ENCODE measurements around the gene TMEM109. TPM values are rescaled to one million over a fixed set of nuclear protein-coding genes. Genes with fewer than 3 reads are reported as not detected.

TMEM109 gene
- total and polyA plus RNA-seq, 2 experiments from 2014 or later = 35.9 to 95.2 TPM

GRCh38 chr11:60935676-60936442, 21.9 kb downstream of the TMEM109 start:
- H3K27me3 ChIP-seq (replicated peaks; ENCODE audit: insufficient read depth) = no peaks in the 10 kb centered on the region
- no peak overlapping the region for H3K4me2 ChIP-seq (ENCODE audit: unreplicated experiment)
- no peak for DNase-seq
- no peak overlapping the region for H3K27ac ChIP-seq
- no peaks in the 10 kb centered on the region for H3K9me2 ChIP-seq (ENCODE audit: insufficient read depth)
- no peak overlapping the region for H2AFZ ChIP-seq
- no peaks in the 10 kb centered on the region for H3F3A ChIP-seq (ENCODE audit: insufficient read depth)
- whole genome bisulfite sequencing, 2 experiments (ENCODE audit: low coverage in 1 of 2, low lambda C conversion rate in 2 of 2, missing lambda C conversion rate in 2 of 2) = 84 to 89% methylated on average over 22 to 27 of the region's 27 CpGs
- H3K9ac ChIP-seq = no peak overlapping the region
- H4K20me1 ChIP-seq (ENCODE audit: insufficient read depth) = no peaks in the 10 kb centered on the region
- H3K36me3 ChIP-seq (ENCODE audit: low read depth) = no peaks in the 10 kb centered on the region
- H3K79me2 ChIP-seq (ENCODE audit: insufficient read depth) = no peaks in the 10 kb centered on the region
- H3K9me3 ChIP-seq (ENCODE audit: low read depth) = no peaks in the 10 kb centered on the region
- H3K4me1 ChIP-seq (ENCODE audit: insufficient read depth) = no peaks in the 10 kb centered on the region
- in situ Hi-C loops (cut with MboI) = no loop called here
- no peak overlapping the region for H3K4me3 ChIP-seq
- TF ChIP-seq EZH2 (IDR thresholded peaks at IDR 0.05; ENCODE audit: insufficient read depth, poor library complexity, severe bottlenecking) = no peak
- TF ChIP-seq EZH2phosphoT487 (IDR thresholded peaks at IDR 0.05; ENCODE audit: insufficient read depth, low read depth) = no peak

DNA sequence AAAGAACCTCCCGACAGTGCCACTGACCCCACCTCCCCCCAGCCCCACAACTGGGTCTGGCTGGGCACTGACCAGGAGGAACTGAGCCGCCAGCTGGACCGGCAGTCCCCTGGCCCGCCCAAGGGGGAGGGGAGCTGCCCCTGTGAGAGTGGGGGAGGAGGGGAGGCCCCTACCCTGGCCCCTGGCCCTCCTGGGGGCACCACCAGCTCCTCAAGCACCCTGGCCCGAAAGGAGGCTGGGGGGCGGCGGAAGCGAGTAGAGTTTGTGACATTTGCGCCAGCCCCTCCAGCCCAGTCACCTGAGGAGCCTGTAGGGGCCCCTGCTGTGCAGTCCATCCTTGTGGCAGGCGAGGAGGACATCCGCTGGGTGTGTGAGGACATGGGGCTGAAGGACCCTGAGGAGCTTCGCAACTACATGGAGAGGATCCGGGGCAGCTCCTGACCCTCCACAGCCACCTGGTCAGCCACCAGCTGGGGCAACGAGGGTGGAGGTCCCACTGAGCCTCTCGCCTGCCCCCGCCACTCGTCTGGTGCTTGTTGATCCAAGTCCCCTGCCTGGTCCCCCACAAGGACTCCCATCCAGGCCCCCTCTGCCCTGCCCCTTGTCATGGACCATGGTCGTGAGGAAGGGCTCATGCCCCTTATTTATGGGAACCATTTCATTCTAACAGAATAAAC, 22.6 kb downstream of the TMEM109 start:
- H3F3A ChIP-seq (ENCODE audit: insufficient read depth) = no peaks in the 10 kb centered on the region
- H3K79me2 ChIP-seq (ENCODE audit: insufficient read depth) = no peaks in the 10 kb centered on the region
- H3K9me3 ChIP-seq (ENCODE audit: low read depth) = no peaks in the 10 kb centered on the region
- no peaks in the 10 kb centered on the region for H3K4me1 ChIP-seq (ENCODE audit: insufficient read depth)
- no peaks in the 10 kb centered on the region for H3K9me2 ChIP-seq (ENCODE audit: insufficient read depth)
- WGBS, 2 experiments (ENCODE audit: low coverage in 1 of 2, low lambda C conversion rate in 2 of 2, missing lambda C conversion rate in 2 of 2) = 72 to 75% methylated on average over 14 to 16 of the region's 18 CpGs
- H3K9ac ChIP-seq = no peak overlapping the region
- H2AFZ ChIP-seq = no peak overlapping the region
- H3K36me3 ChIP-seq (ENCODE audit: low read depth) = no peaks in the 10 kb centered on the region
- no peak for DNase-seq
- no peak overlapping the region for H3K4me3 ChIP-seq
- in situ Hi-C loops (cut with MboI) = no loop called here
- no peak overlapping the region for H3K4me2 ChIP-seq (ENCODE audit: unreplicated experiment)
- H3K27ac ChIP-seq = no peak overlapping the region
- TF ChIP-seq EZH2phosphoT487 (IDR thresholded peaks at IDR 0.05; ENCODE audit: insufficient read depth, low read depth) (no peak), EZH2 (IDR thresholded peaks at IDR 0.05; ENCODE audit: insufficient read depth, poor library complexity, severe bottlenecking) (no peak)
- no peaks in the 10 kb centered on the region for H4K20me1 ChIP-seq (ENCODE audit: insufficient read depth)
- H3K27me3 ChIP-seq (replicated peaks; ENCODE audit: insufficient read depth) = no peaks in the 10 kb centered on the region

DNA sequence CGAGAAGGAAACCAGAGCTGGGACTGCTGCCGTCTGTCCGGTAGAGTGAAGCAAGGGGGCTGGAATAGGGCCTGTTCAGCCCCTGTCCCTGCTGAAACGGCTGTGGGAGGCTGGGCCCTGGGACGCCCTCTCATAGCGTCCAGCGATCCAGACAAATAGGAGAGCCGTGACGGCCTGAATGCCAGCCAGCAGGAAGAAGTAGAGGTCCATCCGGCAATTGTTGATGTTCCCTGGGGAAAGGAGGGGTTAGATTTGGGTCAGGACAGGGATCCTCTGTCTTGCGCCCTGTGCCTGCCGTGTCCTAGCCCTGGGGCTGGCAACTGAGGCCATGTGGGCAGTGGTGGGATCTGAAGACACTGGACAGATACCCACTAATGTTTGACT, 23.2 kb downstream of the TMEM109 start:
- no peaks in the 10 kb centered on the region for H3K27me3 ChIP-seq (replicated peaks; ENCODE audit: insufficient read depth)
- DNase-seq = no peak
- H3K4me2 ChIP-seq (ENCODE audit: unreplicated experiment) = no peak overlapping the region
- no peaks in the 10 kb centered on the region for H3K36me3 ChIP-seq (ENCODE audit: low read depth)
- no peaks in the 10 kb centered on the region for H4K20me1 ChIP-seq (ENCODE audit: insufficient read depth)
- no peak overlapping the region for H3K9ac ChIP-seq
- no peaks in the 10 kb centered on the region for H3K4me1 ChIP-seq (ENCODE audit: insufficient read depth)
- H3K27ac ChIP-seq = no peak overlapping the region
- in situ Hi-C loops (cut with MboI) = no loop called here
- no peak overlapping the region for H2AFZ ChIP-seq
- H3F3A ChIP-seq (ENCODE audit: insufficient read depth) = no peaks in the 10 kb centered on the region
- no peak overlapping the region for H3K4me3 ChIP-seq
- TF ChIP-seq EZH2 (IDR thresholded peaks at IDR 0.05; ENCODE audit: insufficient read depth, poor library complexity, severe bottlenecking) = no peak
- TF ChIP-seq EZH2phosphoT487 (IDR thresholded peaks at IDR 0.05; ENCODE audit: insufficient read depth, low read depth) = no peak
- 78 to 79% methylated on average over 11 to 12 of the region's 12 CpGs for WGBS, 2 experiments (ENCODE audit: low coverage in 1 of 2, low lambda C conversion rate in 2 of 2, missing lambda C conversion rate in 2 of 2)
- no peaks in the 10 kb centered on the region for H3K9me2 ChIP-seq (ENCODE audit: insufficient read depth)
- no peaks in the 10 kb centered on the region for H3K9me3 ChIP-seq (ENCODE audit: low read depth)
- no peaks in the 10 kb centered on the region for H3K79me2 ChIP-seq (ENCODE audit: insufficient read depth)

DNA sequence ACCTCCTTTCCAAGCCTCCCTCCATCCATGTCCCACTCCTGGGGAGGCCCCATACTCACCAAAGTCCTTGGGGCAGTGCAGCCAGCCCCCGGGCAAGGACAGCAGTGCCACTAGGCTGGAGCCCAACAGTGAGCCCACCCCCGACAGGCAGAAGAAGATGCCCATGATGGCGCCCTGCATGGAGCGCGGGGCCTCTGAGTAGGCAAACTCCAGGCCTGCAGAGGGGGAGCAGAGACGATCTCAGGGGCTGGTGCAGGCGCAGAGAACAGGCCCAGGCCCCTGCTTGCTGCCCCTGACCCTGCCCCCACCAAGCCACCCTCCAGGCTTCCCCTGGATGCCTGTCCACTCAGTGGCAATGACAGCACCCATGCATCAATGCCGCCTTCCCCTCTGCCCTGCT, 23.9 kb downstream of the TMEM109 start:
- TF ChIP-seq EZH2phosphoT487 (IDR thresholded peaks at IDR 0.05; ENCODE audit: insufficient read depth, low read depth) (no peak), EZH2 (IDR thresholded peaks at IDR 0.05; ENCODE audit: insufficient read depth, poor library complexity, severe bottlenecking) (no peak)
- no peaks in the 10 kb centered on the region for H3K27me3 ChIP-seq (replicated peaks; ENCODE audit: insufficient read depth)
- H3K9me3 ChIP-seq (ENCODE audit: low read depth) = no peaks in the 10 kb centered on the region
- H2AFZ ChIP-seq = no peak overlapping the region
- 82 to 87% methylated on average over 8 of the region's 8 CpGs for whole genome bisulfite sequencing, 2 experiments (ENCODE audit: low coverage in 1 of 2, low lambda C conversion rate in 2 of 2, missing lambda C conversion rate in 2 of 2)
- H3K4me3 ChIP-seq = no peak overlapping the region
- no peaks in the 10 kb centered on the region for H3K79me2 ChIP-seq (ENCODE audit: insufficient read depth)
- H3F3A ChIP-seq (ENCODE audit: insufficient read depth) = no peaks in the 10 kb centered on the region
- no peak overlapping the region for H3K4me2 ChIP-seq (ENCODE audit: unreplicated experiment)
- no peak overlapping the region for H3K9ac ChIP-seq
- in situ Hi-C loops (cut with MboI) = no loop called here
- H4K20me1 ChIP-seq (ENCODE audit: insufficient read depth) = no peaks in the 10 kb centered on the region
- no peaks in the 10 kb centered on the region for H3K36me3 ChIP-seq (ENCODE audit: low read depth)
- no peak overlapping the region for H3K27ac ChIP-seq
- no peaks in the 10 kb centered on the region for H3K9me2 ChIP-seq (ENCODE audit: insufficient read depth)
- DNase-seq = no peak
- no peaks in the 10 kb centered on the region for H3K4me1 ChIP-seq (ENCODE audit: insufficient read depth)

Data from GM23248 (cell line).